CD14-positive monocyte (primary cell): ENCODE results near the gene SPECC1L. TPM values are rescaled to one million over a fixed set of nuclear protein-coding genes. Genes with fewer than 3 reads are reported as not detected.

Experiments used
- DNase-seq, 3 donors: peaks; one replicate each; pipeline ENCODE4 v3.0.0-alpha.2; 2011 to 2022
- H2AFZ ChIP-seq: 2 replicates; pipeline ENCODE4 v1.6.0; 2012; ENCODE audit warnings: mild to moderate bottlenecking, low read depth, low read length, inconsistent platforms; ENCODE audit not compliant: insufficient read depth, poor library complexity, severe bottlenecking
- H3K27ac ChIP-seq, 2 donors: 1 replicate in 1 of 2; 2 replicates in 1 of 2; pipeline ENCODE4 v1.5.1; 2012 to 2013; ENCODE audit warnings: low read length in 2 of 2, control low read depth in 1 of 2, inconsistent platforms in 1 of 2, low read depth in 1 of 2, mild to moderate bottlenecking in 1 of 2
- H3K27me3 ChIP-seq, 2 donors: one replicate each; pipeline versions ENCODE4 v1.6.0 to v1.6.1; 2011 to 2013; ENCODE audit warnings: low read length in 2 of 2; ENCODE audit not compliant: control insufficient read depth in 2 of 2, insufficient read depth in 2 of 2
- H3K36me3 ChIP-seq, 2 donors: replicated peaks in 1 of 2; 1 replicate in 1 of 2; 2 replicates in 1 of 2; pipeline versions ENCODE4 v1.5.1 to v1.6.1; 2012 to 2013; ENCODE audit warnings: low read length in 2 of 2, control low read depth in 1 of 2, inconsistent platforms in 1 of 2, mild to moderate bottlenecking in 1 of 2; ENCODE audit not compliant: insufficient read depth in 2 of 2, control insufficient read depth in 1 of 2
- H3K4me1 ChIP-seq, 2 donors: 1 replicate in 1 of 2; 2 replicates in 1 of 2; pipeline versions ENCODE4 v1.5.1 to v1.6.1; 2012 to 2013; ENCODE audit warnings: low read length in 2 of 2, control low read depth in 1 of 2, inconsistent platforms in 1 of 2, mild to moderate bottlenecking in 1 of 2, moderate library complexity in 1 of 2; ENCODE audit not compliant: insufficient read depth in 2 of 2, control insufficient read depth in 1 of 2
- H3K4me2 ChIP-seq: replicated peaks from 2 replicates; pipeline ENCODE3; 2012; ENCODE audit warnings: low read length, moderate library complexity, mild to moderate bottlenecking; ENCODE audit not compliant: poor library complexity, severe bottlenecking; ENCODE audit errors: extremely low read depth
- H3K4me3 ChIP-seq, 3 experiments: fragments of 200-600 bp in 1 of 3; sonication (generic) in 1 of 3; replicated peaks in 1 of 3; 1 replicate in 2 of 3; 2 replicates in 1 of 3; pipeline ENCODE4 v1.5.1; 2011 to 2013; ENCODE audit warnings: low read length in 3 of 3, mild to moderate bottlenecking in 3 of 3, control low read depth in 2 of 3, low read depth in 2 of 3, inconsistent platforms in 1 of 3, moderate library complexity in 1 of 3
- H3K79me2 ChIP-seq: 2 replicates; pipeline ENCODE4 v1.6.0; 2012; ENCODE audit warnings: mild to moderate bottlenecking, control low read depth, inconsistent platforms, low read length, moderate library complexity; ENCODE audit not compliant: insufficient read depth
- H3K9ac ChIP-seq: 2 replicates; pipeline ENCODE4 v1.6.0; 2017; ENCODE audit warnings: low read length, mild to moderate bottlenecking; ENCODE audit not compliant: insufficient read depth, poor library complexity, severe bottlenecking
- H3K9me3 ChIP-seq, 2 donors: replicated peaks in 1 of 2; 1 replicate in 1 of 2; 2 replicates in 1 of 2; pipeline versions ENCODE4 v1.5.1 to v1.6.1; 2012 to 2013; ENCODE audit warnings: low read length in 2 of 2, control low read depth in 1 of 2; ENCODE audit not compliant: control insufficient read depth in 1 of 2, insufficient read depth in 1 of 2
- H4K20me1 ChIP-seq: 2 replicates; pipeline ENCODE4 v1.6.0; 2012; ENCODE audit warnings: mild to moderate bottlenecking, low read length, control low read depth, moderate library complexity; ENCODE audit not compliant: insufficient read depth
- H3K27ac Mint-ChIP-seq, 7 donors: one replicate each; pipeline ENCODE4 v1.8.0; 2020; ENCODE audit warnings: mild to moderate bottlenecking in 7 of 7, mixed read lengths in 7 of 7, moderate library complexity in 6 of 7, inconsistent platforms in 2 of 7
- H3K27me3 Mint-ChIP-seq, 3 donors: one replicate each; pipeline ENCODE4 v1.8.0; 2021 to 2022; ENCODE audit warnings: low read depth in 3 of 3, mild to moderate bottlenecking in 3 of 3, mixed read lengths in 3 of 3, moderate library complexity in 3 of 3, inconsistent platforms in 1 of 3
- H3K36me3 Mint-ChIP-seq, 2 donors: one replicate each; pipeline ENCODE4 v1.8.0; 2020; ENCODE audit warnings: mixed read lengths in 2 of 2, inconsistent platforms in 1 of 2, mild to moderate bottlenecking in 1 of 2
- H3K4me1 Mint-ChIP-seq: one replicate; pipeline ENCODE4 v1.8.0; 2020; ENCODE audit warnings: mild to moderate bottlenecking, mixed read lengths
- H3K4me3 Mint-ChIP-seq, 2 donors: one replicate each; pipeline ENCODE4 v1.8.0; 2020; ENCODE audit warnings: mild to moderate bottlenecking in 2 of 2, mixed read lengths in 2 of 2, moderate library complexity in 1 of 2
- H3K9me3 Mint-ChIP-seq, 7 donors: one replicate each; pipeline ENCODE4 v1.8.0; 2020 to 2022; ENCODE audit warnings: mixed read lengths in 7 of 7, mild to moderate bottlenecking in 6 of 7, moderate library complexity in 6 of 7, inconsistent platforms in 2 of 7
- WGBS: methylation state at CpG from one replicate; pipeline ENCODE4 v1.1.5; 2013; ENCODE audit warnings: missing lambda C conversion rate; ENCODE audit not compliant: insufficient coverage; 5-methylcytosine and 5-hydroxymethylcytosine counted together
- intact Hi-C, 2 donors: fragments of 100-400 bp; cut with micrococcal nuclease; formaldehyde crosslinking; loops; one replicate each; pipeline versions ENCODE4 v1.15.0 to v1.15.1; 2023
- polyA plus RNA-seq, 3 donors: library from polyadenylated mRNA; depleted of rRNA in 1 of 3; unstranded in 2 of 3; stranded (reverse) in 1 of 3; fragments of 300-500 nt in 2 of 3; fragments of >200 nt in 1 of 3; fragmentation: Illumina TruSeq in 2 of 3; gene quantifications; 1 replicate in 2 of 3; 2 replicates in 1 of 3; pipeline ENCODE4 v1.2.3, GENCODE V29; 2012 to 2021
- TF ChIP-seq, protein P1 (sequence below): fragments of 200-600 bp; IDR thresholded peaks from one replicate; pipeline ENCODE4 v1.8.0; 2022; ENCODE audit warnings: antibody characterized with exemption, mild to moderate bottlenecking

SPECC1L gene
- polyA plus RNA-seq, 3 donors = 2.5 to 7.2 (median 4.9) TPM

DNA sequence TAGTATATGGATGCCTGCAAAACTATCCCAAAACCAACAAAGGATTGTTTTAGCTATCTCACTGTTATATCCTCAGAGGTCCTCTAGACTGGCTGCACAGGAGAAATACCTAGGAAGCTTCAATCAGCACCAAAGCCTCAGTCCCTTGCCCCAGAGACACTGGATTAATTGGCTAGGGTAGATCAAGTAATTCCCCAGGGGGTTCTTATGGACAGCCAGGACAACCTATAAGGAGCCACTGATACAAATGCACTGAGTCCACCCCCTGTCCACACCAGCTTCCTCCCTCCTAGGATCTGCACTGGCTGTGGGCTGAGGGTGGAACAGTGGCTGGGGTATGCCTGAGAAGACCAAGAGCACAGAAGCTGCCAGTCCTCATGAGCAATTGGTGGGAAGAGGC is 173.0 kb downstream of the SPECC1L start:
- TF ChIP-seq, protein P1, sequence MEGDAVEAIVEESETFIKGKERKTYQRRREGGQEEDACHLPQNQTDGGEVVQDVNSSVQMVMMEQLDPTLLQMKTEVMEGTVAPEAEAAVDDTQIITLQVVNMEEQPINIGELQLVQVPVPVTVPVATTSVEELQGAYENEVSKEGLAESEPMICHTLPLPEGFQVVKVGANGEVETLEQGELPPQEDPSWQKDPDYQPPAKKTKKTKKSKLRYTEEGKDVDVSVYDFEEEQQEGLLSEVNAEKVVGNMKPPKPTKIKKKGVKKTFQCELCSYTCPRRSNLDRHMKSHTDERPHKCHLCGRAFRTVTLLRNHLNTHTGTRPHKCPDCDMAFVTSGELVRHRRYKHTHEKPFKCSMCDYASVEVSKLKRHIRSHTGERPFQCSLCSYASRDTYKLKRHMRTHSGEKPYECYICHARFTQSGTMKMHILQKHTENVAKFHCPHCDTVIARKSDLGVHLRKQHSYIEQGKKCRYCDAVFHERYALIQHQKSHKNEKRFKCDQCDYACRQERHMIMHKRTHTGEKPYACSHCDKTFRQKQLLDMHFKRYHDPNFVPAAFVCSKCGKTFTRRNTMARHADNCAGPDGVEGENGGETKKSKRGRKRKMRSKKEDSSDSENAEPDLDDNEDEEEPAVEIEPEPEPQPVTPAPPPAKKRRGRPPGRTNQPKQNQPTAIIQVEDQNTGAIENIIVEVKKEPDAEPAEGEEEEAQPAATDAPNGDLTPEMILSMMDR = no peak
- Histone ChIP-seq H3K4me1 (peaks cover 44 to 65% of the 10 kb centered on the region in 2 donors), H3K36me3 (peaks cover 2 to 10% of the 10 kb centered on the region in 2 donors), H3K27me3 (no peaks in the 10 kb centered on the region), H2AFZ (no peak overlapping the region), H3K9me3 (no peaks in the 10 kb centered on the region), H3K27ac (no peak overlapping the region), H4K20me1 (no peaks in the 10 kb centered on the region), H3K4me2 (no peak overlapping the region), H3K79me2 (peaks cover 25% of the 10 kb centered on the region), H3K9ac (no peak overlapping the region), H3K4me3 (no peak overlapping the region)
- Mint-ChIP-seq H3K27ac (peak overlapping the region in 3 of 7 donors; percentile 13 to 71 (median 23)), H3K4me3 (no peak overlapping the region), H3K27me3 (peaks cover 0 to 5% (median 0%) of the 10 kb centered on the region in 3 donors), H3K4me1 (peaks cover 63% of the 10 kb centered on the region), H3K9me3 (no peaks in the 10 kb centered on the region), H3K36me3 (peaks cover 47 to 67% of the 10 kb centered on the region in 2 donors)
- intact Hi-C loops = no loop called here
- DNase-seq = no peak

DNA sequence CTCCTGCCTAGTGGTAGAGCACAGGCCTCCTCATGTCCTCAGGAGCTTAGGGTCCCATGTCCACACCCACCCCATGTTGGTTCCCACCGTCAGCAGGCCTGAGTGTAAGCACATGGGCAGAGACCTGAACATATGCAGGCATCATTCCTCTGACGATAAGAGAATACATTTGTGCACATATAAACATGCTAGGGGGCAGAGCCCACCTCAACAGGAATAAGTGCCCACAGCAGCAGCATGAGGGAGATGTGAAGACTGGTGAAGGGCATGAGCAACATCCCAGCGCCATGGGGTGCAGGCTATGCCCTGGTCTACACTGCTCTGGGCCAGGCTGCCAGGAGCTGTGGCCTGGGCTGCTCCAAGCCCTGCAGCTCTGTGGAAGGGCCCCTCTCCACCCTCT is 173.6 kb downstream of the SPECC1L start:
- Mint-ChIP-seq H3K4me3 (no peak overlapping the region), H3K4me1 (peaks cover 65% of the 10 kb centered on the region)
- intact Hi-C loops = no loop called here

More for the DNA sequence above, 173.6 kb downstream of the SPECC1L start:
- Histone ChIP-seq H3K4me2 (no peak overlapping the region), H2AFZ (no peak overlapping the region), H3K4me1 (peaks cover 48 to 65% of the 10 kb centered on the region in 2 donors), H3K27me3 (no peaks in the 10 kb centered on the region), H3K9me3 (no peaks in the 10 kb centered on the region), H3K79me2 (peaks cover 24% of the 10 kb centered on the region), H3K4me3 (no peak overlapping the region), H3K9ac (no peak overlapping the region), H4K20me1 (no peaks in the 10 kb centered on the region), H3K27ac (no peak overlapping the region), H3K36me3 (peaks cover 2 to 10% of the 10 kb centered on the region in 2 donors)
- DNase-seq = no peak
- Mint-ChIP-seq H3K27me3 (peaks cover 0 to 5% (median 0%) of the 10 kb centered on the region in 3 donors), H3K36me3 (peaks cover 46 to 65% of the 10 kb centered on the region in 2 donors), H3K27ac (peak overlapping the region in 1 of 7 donors; percentile 35), H3K9me3 (peaks cover 0 to 2% (median 0%) of the 10 kb centered on the region in 7 donors)
- WGBS = 100% methylated on average over 1 of the region's 3 CpGs
- TF ChIP-seq, protein P1 = no peak
